Hepatocyte (in vitro differentiated cells): ENCODE data around the gene KCNJ3.

ENCODE experiments used
- CTCF ChIP-seq: fragments of 200-600 bp; sonication (generic); IDR thresholded peaks from 2 replicates; pipeline ENCODE4 v1.5.1; 2016; ENCODE audit warnings: antibody characterized with exemption, mild to moderate bottlenecking; ENCODE audit not compliant: poor library complexity
- EZH2phosphoT487 ChIP-seq: fragments of 200-600 bp; sonication (generic); IDR thresholded peaks from one replicate; pipeline ENCODE4 v1.6.1; 2018; ENCODE audit warnings: antibody characterized with exemption, mild to moderate bottlenecking, low read depth, moderate library complexity; ENCODE audit not compliant: unreplicated experiment, severe bottlenecking

GRCh38 chr2:154698296-154698720 is at the start of gene KCNJ3:
- no peak for TF ChIP-seq CTCF
- TF ChIP-seq EZH2phosphoT487, result no peak
